GM20431 (cell line): ENCODE data around the gene RAPH1.

Source experiments
- in situ Hi-C: fragments of 300-500 bp; cut with MseI, MboI; formaldehyde crosslinking; loops from one replicate; pipeline ENCODE4 v1.15.0; 2020; ENCODE audit warnings: low sequenced_read_pairs; ENCODE audit not compliant: unreplicated experiment

RAPH1 gene

GRCh38 chr2:203535078-203535783, at the start of gene RAPH1:
Gene RAPH1 (minus strand): TSS chr2:203535301. CDS start chr2:203495353, 39,948 bp downstream.
- in situ Hi-C loops, result no loop called here

- in situ Hi-C loops, result no loop called here
These were observed 49.7 kb upstream of the RAPH1 start for GRCh38 chr2:203584784-203585183.

GRCh38 chr2:203583701-203584100, 48.6 kb upstream of the RAPH1 start:
- in situ Hi-C loops, result no loop called here

GRCh38 chr2:203583084-203583695, 48.1 kb upstream of the RAPH1 start:
- in situ Hi-C loops, result no loop called here

- in situ Hi-C loops, result no loop called here
These were observed 47.4 kb upstream of the RAPH1 start for GRCh38 chr2:203582468-203582867.

GRCh38 chr2:203580844-203581243, 45.7 kb upstream of the RAPH1 start:
- in situ Hi-C loops, result no loop called here

- in situ Hi-C loops, result no loop called here
These were observed 44.6 kb upstream of the RAPH1 start for GRCh38 chr2:203579730-203580129.

- in situ Hi-C loops, result no loop called here
These were observed 43.9 kb upstream of the RAPH1 start for GRCh38 chr2:203578759-203579643.

GRCh38 chr2:203574824-203575223, 39.7 kb upstream of the RAPH1 start:
- in situ Hi-C loops, result no loop called here

- in situ Hi-C loops, result no loop called here
These were observed 37.2 kb upstream of the RAPH1 start for GRCh38 chr2:203572316-203572715.

- in situ Hi-C loops, result no loop called here
These were observed 34.7 kb upstream of the RAPH1 start for GRCh38 chr2:203569677-203570316.

GRCh38 chr2:203567691-203568090, 32.6 kb upstream of the RAPH1 start:
- in situ Hi-C loops, result no loop called here

- in situ Hi-C loops, result no loop called here
These were observed 31.1 kb upstream of the RAPH1 start for GRCh38 chr2:203566161-203566560.

GRCh38 chr2:203565076-203565475, 30.0 kb upstream of the RAPH1 start:
- in situ Hi-C loops, result no loop called here

GRCh38 chr2:203562268-203562667, 27.2 kb upstream of the RAPH1 start:
- in situ Hi-C loops, result no loop called here

GRCh38 chr2:203559641-203560040, 24.5 kb upstream of the RAPH1 start:
- in situ Hi-C loops, result no loop called here

- in situ Hi-C loops, result no loop called here
These were observed 18.7 kb upstream of the RAPH1 start for GRCh38 chr2:203553784-203554183.

- in situ Hi-C loops, result no loop called here
These were observed 16.7 kb upstream of the RAPH1 start for GRCh38 chr2:203551778-203552177.

GRCh38 chr2:203550266-203550665, 15.2 kb upstream of the RAPH1 start:
- in situ Hi-C loops, result no loop called here

- in situ Hi-C loops, result no loop called here
These were observed 14.3 kb upstream of the RAPH1 start for GRCh38 chr2:203549406-203549805.
